Measurements from ENCODE around the gene HNRNPA3. TPM values are rescaled to one million over a fixed set of nuclear protein-coding genes. Genes with fewer than 3 reads are reported as not detected.

The HNRNPA3 gene
- total and polyA plus RNA-seq, 2 of the 13 experiments (the other 11 are each of a cell fraction or from before 2014, with no cell fraction given) = 73.3 to 97.7 TPM

- no peak for TF ChIP-seq SNAPC4 (CRISPR knock-in tag; IDR thresholded peaks at IDR 0.05)
- TF ChIP-seq AHDC1 (CRISPR knock-in tag; IDR thresholded peaks at IDR 0.05; ENCODE audit: borderline replicate concordance) = peak; percentile 51; the same call in 1 of the 2 replicates
- TF ChIP-seq CENPX (CRISPR knock-in tag; IDR thresholded peaks at IDR 0.05) = no peak
- TF ChIP-seq IRF1 (CRISPR knock-in tag; IDR thresholded peaks at IDR 0.05; ENCODE audit: low read depth) = no peak
- TF ChIP-seq ZNF788 (CRISPR knock-in tag; IDR thresholded peaks at IDR 0.05; ENCODE audit: borderline replicate concordance) = peak; percentile 78; the same call in 1 of the 2 replicates
- peak; percentile 86 for TF ChIP-seq RERE (CRISPR knock-in tag; IDR thresholded peaks at IDR 0.05; ENCODE audit: low read depth)
- 0 out of 2 replicates have a peak, but pooled peaks have one; percentile 47 for TF ChIP-seq ZFP36L1 (CRISPR knock-in tag; IDR thresholded peaks at IDR 0.05)
Measured at GRCh38 chr2:177264693-177265587, 52.3 kb downstream of the HNRNPA3 start, which contains the start of gene NFE2L2 (continued).

Measured in HepG2 (cell line).